Epithelial cell of proximal tubule (primary cell): ENCODE measurements around the gene NDST4. TPM values are rescaled to one million over a fixed set of nuclear protein-coding genes. Genes with fewer than 3 reads are reported as not detected.

ENCODE experiments used
- DNase-seq: peaks from one replicate; pipeline ENCODE4 v3.0.0-alpha.2; 2011; ENCODE audit warnings: low read depth
- H3K4me3 ChIP-seq: 2 replicates; pipeline ENCODE4 v1.5.1; 2011; ENCODE audit warnings: low read depth, mild to moderate bottlenecking, low read length
- total RNA-seq: library from RNA; depleted of rRNA; stranded (reverse); fragments of >200 nt; gene quantifications from 2 replicates; pipeline ENCODE4 v1.2.3, GENCODE V29; 2015
- TF ChIP-seq, protein P1 (sequence below): conservative IDR thresholded peaks from 2 replicates; pipeline ENCODE4 v1.5.1; 2012; ENCODE audit warnings: low read depth, mild to moderate bottlenecking, low read length

Gene NDST4
- total RNA-seq, 1 donor from 2014 or later = not detected

DNA sequence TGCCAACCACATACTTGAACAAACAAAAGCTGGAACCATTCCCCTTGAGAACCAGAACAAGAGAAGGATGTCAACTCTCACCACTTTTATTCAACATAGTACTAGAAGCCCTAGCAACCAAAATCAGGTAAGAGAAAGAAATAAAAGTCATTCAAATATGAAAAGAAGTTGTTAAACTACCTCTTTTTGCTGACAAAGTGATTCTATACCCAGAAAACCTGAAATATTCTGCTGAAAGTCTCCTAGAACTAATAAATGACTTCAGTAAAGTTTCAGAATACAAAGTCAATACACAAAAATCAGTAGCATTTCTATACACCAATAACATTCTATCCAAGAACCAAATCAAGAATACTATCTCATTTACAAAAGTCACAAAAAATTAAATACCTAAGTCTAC lies 327.9 kb downstream of the NDST4 start:
- TF ChIP-seq, protein P1, sequence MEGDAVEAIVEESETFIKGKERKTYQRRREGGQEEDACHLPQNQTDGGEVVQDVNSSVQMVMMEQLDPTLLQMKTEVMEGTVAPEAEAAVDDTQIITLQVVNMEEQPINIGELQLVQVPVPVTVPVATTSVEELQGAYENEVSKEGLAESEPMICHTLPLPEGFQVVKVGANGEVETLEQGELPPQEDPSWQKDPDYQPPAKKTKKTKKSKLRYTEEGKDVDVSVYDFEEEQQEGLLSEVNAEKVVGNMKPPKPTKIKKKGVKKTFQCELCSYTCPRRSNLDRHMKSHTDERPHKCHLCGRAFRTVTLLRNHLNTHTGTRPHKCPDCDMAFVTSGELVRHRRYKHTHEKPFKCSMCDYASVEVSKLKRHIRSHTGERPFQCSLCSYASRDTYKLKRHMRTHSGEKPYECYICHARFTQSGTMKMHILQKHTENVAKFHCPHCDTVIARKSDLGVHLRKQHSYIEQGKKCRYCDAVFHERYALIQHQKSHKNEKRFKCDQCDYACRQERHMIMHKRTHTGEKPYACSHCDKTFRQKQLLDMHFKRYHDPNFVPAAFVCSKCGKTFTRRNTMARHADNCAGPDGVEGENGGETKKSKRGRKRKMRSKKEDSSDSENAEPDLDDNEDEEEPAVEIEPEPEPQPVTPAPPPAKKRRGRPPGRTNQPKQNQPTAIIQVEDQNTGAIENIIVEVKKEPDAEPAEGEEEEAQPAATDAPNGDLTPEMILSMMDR = no peak
- DNase-seq = no peak
- no peak overlapping the region for H3K4me3 ChIP-seq

DNA sequence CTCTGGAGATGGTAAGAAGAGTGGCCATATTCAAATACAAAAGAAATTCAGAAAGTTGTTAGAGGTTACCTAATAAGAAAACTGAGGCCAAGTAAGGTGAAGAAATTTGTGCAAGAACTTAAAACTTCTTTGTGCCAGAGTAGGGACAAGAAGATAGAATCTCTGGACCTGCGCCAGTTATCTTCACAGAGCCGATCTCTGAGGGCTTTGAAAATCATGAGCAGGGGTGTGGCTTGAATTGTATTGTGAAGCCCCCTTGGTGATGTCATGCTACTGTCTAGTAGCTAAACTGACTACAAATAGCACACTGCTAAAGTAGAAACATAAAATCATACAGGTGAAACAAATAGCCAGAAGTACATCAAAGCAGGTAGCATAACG lies 330.2 kb downstream of the NDST4 start:
- no peak for DNase-seq
- H3K4me3 ChIP-seq = no peak overlapping the region
- TF ChIP-seq, protein P1 = no peak

DNA sequence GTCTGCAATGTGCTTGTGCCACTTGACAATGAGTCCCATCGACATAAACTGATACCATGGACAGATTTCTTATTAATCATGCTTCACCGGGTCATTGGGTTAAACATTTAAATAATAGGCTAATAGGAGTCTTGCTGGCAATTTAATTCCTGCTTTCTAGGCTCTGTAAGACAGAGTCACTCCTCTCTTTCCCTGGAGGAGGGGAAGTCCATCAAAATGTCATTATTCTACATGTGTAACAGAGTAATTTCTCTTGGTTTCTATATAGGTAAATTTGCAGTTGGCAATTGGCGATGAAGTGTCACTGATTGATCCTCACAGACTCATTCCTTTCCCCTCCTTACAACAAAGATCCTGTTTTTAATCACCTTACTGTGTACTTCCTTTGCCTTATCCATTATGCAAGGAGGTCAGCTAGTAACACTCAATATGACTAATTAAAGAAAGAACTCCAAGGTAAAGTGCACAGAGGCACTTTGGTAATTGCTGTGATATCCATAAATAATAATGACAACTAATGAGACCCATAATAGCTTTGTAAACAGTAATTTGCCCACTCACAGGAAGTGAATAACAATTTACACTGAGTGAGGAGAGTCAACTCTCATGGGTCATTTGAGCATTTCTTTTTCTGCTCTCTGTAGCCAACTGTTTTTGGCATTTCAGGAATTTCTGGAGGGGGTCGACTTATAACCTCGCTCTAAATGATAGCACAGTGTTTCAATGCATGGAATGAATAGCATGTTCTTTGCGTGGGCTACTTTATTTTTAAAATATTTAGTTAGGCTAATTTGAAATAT lies 330.8 kb downstream of the NDST4 start:
- no peak overlapping the region for H3K4me3 ChIP-seq
- no peak for DNase-seq
- TF ChIP-seq, protein P1 = no peak

DNA sequence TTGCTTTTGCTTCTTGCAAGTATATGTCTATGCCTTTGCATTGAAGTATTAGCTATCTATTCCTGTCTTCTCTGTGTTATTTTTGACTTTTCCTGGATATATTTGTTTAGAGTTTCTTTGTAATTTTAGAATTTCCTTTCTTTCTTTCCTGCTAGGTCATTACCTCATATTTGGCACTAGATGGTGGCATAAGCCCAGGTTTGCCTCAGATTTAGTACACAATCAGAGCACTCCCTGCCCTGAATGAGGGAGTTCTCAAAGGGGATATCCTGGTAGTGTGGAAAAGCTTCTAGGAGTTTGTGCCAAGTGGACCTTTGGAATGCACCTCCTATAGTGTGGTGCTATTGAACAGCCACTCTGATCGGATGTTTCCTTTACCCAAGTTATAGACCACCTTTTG lies 333.2 kb downstream of the NDST4 start:
- no peak for DNase-seq
- TF ChIP-seq, protein P1 = peak; percentile 69

More for the DNA sequence above, 333.2 kb downstream of the NDST4 start:
- no peak overlapping the region for H3K4me3 ChIP-seq
